ENCODE results near the gene CXCR3.

Gene CXCR3

DNA sequence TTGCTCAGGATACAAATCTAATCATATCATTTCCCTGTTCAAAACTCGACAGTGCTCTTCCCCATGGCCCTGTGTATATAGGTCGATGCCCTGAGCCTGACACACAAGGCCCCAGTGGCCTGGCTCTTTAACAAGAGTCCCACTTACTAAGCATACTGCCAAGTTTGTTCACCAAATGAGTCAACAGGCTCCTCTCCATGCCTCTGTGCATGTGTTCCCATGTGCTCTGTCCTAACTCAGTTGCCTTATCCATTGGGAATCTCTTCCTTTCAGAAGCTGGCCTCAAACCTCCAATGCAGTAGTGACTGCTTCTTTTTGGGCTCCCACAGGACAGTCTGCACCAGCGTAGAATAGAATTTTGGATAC is 18.9 kb upstream of the CXCR3 start:
- no peak for DNase-seq (ENCODE audit: low spot score)

DNA sequence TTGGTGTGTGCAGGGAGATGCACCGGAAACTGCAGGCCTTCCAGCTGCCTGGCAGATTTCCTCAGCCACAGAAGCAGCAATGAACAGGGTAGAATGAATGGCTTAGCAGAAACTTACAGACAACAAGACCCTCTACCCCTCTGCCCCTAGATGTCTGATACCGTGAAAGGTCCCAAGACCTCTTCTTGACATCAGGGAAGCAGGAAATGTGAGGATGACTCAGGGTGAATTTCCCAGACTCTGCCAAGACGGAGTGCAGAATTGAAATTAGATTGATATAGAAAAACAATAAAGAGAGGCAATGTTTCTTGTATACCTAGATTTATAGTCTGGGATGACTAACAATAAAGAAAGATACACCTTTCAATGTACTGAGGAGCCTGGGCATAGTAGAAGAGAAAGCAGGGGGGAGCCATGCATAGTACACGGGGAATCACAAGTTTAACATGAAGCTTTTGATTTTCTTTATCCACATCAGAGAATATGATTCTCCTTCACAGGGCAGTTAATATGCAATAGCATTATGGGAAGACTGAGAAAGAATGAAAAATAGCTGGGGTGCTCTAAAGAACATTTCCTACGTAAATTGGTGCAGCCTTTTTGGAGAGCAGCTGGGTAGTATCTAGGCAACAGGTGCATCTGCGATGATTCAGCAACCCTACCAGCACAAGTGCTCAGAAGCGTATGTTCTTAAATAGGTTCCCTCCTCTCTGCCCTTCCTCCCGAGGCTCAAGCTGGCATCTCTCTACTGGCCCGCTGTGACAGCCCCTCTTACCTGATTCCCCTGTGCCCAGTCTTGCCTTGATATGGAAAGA is 18.3 kb upstream of the CXCR3 start:
- no peak for DNase-seq (ENCODE audit: low spot score)

DNA sequence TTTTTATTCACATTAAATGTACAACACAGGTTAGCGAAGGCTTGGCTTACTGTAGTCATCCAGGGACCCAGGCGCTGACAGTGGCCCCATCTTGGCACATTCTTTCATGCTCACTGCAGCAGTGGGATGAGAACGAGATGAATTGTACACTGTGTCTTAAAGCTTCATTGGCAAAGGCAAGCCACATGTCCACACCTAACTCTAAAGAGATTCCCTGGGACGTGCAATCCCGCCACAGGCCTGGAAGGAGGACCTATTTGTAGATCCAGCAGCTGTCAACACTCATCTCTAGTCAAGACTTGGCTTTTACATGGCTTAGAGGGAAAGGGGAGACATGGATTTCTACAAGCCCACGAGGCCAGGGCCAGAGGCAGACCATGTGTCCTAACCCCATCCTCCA is 16.1 kb upstream of the CXCR3 start:
- no peak for DNase-seq (ENCODE audit: low spot score)

DNA sequence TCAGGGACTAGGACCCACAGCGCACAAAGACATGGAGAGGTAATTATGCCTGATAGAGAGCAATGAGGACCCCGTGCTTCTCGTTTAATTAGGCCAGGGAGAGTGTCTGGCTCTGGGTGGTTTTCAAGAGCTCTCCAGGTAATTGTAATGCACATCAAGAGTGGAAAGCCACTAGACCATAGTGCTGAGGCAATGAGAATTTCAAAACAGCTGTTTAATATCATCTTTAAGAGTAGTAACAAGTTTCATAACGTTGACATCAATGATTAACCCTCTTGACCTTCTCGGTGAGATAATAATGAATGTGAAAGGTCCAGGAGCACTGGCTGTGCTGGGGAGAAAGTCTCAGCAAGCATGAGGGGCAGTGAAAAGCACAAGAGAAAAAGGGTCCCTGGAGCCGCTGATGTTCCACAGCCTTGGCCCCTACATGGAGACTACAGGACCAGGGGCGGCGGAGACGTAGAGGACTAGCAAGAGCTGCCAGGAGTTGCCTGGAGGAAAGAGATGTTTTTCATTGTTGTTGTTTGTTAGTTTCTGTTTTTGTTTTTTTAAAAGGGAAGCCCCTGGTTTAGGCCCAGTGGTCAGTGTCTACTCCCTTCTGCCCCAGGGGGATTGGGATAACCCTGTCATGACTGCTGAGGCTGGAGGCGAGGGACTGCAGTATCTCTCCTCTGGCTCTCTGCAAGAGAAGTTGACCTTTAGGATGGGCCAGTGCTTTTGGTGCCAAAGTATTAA is 14.8 kb upstream of the CXCR3 start:
- DNase-seq (ENCODE audit: low spot score) = no peak

DNA sequence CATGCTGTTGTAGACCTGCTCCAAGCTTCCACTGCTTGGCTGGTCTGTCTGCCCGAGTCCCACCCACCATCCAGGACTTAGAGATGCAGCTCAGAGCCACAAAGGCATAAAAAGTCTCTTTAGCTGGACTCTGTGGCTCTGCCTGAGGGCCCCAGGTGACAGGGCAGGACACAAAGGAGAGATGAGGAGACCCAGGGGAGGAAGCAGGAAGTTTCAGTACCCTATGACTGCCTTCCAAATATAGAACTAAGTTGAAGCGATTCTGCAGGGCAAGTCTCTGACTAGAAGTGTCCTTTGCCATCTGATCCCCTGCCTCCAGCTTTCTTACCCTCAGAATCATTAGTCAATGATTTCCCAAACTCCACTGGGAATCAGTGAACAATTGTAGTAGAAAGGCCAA is 11.2 kb upstream of the CXCR3 start:
- DNase-seq (ENCODE audit: low spot score) = no peak

DNA sequence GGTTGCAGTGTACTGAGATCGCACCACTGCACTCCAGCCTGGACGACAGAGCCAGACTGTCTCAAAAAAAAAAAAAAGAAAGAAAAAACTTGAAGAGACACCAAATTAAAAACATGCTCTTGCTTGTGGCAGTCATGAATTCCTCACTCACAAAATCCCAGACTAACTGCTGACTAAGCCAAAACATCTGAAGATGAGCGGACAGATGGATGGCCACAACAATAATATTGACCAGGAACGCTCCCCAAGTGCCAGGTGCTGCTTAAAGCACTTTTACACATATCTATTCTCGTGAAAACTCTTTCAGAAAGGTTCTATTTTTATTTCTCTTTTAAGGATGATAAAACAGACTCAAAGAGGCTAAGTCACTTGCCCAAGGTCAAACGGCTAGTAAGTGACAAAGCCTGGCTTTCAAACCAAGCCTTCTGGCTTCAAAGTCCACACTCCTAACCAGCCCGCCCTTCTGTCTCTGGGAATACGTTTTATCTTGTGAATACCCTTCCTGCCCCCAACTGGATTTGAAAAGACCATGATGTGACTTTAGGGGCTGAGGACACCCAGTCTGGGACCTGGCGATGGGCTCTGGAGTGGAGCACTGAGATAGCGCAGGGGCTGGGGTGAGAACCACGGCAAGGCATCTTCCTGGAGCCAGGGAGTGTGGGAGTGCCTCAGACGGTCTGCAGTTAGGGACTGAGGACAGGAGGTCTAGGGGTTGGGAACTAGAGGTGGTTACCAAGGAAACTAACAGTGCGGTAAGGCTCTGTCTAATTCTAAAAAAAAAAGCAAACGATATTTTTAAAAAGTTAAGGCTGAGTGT is 9.5 kb upstream of the CXCR3 start:
- DNase-seq (ENCODE audit: low spot score) = no peak

DNA sequence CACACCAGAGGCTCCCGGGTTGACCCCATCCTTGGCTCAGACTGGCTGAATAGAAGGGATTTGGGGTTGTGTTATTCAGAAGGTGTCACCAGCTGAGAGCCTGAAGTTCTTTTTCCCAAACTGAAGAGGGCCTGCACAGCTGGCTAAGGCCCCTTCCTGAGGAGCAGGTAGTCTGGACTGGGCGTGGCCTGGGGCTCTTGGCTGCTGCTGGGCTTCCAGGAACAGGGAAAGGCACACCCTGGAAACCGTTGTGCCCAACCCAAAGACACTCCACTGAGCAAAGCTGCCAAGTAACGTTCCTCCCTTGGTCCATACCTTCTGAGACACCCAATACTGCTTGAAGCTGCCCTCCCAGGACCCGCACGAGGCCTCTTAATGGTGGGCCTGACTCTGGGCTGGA is 8.3 kb upstream of the CXCR3 start:
- DNase-seq (ENCODE audit: low spot score) = no peak

DNA sequence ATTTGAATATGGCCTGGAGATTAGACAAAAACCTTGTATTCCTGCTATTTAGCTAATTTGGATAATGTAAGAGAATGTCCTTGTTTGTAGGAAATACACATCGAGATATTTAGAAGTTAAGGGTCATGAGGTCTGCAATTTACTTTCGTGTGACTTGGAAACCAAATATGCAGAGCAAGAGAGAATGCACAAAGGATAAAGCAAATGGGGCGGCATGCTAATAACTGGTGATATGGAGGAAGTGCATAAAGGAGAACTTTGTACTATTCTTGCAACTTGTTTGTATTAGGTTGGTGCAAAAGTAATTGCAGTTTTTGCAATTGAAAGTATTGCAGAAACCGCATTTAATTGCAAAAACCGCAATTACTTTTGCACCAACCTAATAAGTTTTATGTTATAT is 7.2 kb upstream of the CXCR3 start:
- no peak for DNase-seq (ENCODE audit: low spot score)

DNA sequence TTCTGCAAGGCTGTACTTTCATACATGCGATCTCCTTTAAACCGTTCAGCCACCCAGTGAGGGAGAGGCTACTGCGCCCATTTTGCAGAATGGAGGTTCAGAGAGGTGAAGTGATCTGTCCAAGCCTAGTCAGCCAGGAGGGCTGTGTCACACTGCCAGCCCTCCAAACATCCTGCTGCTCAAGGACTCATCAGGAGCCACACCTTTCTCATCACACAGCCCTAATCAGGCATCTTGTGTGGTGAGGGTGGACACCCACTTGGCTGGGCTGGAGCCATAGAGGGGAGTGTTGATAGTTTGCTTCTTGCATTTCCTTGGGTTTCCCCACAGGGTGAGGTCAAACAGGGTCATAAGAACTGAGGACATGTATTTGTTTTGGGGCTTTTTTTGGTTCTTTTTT is 5.4 kb upstream of the CXCR3 start:
- no peak for DNase-seq (ENCODE audit: low spot score)

DNA sequence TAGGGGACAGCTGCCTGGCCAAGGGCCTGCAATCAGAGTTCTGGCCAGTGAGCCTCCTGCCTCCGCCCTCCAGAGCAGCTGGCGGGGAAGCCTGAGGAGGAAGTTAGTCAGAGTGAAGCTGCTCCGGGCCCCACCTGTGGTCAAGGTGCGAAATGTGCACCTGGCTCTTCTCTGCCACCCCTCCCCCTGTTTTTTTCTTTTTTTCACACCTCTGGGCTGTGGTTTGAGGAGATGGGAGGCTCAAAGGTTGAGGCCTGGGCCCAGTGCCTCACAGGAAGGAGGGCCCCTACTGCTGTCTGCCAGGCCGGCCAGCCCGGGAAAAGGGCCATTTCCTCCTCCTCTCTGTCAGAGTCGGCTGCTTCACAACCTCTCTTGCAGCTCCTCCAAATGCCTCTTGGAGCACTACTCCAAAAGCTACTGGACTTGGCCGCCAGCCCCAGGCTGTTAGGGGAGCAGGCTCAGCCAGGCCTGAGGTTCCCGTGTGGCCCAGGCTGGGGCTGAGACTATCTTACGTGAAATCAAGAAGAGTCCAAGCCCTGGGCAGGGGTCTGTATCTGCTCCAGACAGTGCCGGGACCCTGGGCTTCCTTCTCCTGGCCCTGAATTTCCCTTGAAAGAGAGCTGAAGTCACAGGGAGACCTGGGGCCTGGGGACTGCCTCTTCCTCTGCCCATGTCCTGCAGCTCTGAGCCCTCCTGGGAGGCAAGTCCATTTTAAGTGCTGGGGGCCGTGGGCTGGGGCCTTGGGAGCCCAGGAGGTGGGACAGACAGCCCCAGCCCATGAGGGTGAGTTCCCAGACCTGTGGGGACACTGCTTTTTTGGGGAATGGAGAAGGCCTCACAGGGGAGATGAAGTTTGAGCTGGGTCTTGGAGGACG is 4.5 kb upstream of the CXCR3 start:
- peak; percentile 61 for DNase-seq (ENCODE audit: low spot score)

DNA sequence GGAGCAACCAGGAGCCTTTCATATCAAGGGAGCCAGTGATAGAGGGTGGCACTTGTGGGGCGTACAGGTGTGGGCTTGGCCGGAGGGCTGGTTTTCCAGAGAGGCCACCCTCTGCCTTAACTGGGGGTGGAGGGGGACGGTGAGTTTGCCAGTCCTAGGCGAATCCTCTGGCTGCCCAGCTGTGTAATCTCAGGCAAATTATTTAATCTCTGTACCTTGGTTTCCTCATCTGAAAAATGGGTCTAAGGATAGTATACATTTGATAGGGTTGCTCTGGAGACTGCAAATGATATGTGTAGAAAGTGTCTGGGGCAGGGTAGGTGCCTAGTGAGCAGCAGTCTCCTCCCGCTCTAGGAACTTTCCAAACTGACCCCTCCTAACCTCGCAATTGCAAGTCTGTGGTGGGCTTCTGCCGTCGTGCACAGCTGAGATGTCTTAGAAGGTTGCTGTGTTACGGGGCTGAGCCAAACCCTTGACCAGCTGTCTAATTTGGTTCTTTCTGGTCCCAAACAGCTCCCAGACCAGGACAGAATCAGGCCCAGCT is 3.8 kb upstream of the CXCR3 start:
- DNase-seq (ENCODE audit: low spot score) = no peak

DNA sequence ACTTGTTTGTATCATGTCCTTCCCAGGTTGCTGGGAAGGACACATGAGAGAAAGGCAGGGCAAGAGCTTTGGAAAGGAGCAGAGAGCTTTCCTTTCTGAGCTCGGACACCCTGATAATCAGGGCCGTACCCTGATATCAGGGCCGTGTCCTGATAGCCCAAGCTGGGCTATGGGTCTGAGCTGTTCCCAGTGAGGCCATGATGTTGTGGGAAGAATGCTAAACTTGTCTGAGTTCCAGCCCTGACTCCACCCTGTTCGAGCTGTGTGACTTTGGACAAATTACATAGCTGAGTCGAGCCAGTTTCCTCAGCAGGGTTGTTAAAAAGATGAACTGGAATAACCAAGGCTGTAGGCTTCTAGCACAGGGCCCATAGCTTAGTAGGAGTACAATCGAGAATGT is 3.3 kb upstream of the CXCR3 start:
- DNase-seq (ENCODE audit: low spot score) = no peak

DNA sequence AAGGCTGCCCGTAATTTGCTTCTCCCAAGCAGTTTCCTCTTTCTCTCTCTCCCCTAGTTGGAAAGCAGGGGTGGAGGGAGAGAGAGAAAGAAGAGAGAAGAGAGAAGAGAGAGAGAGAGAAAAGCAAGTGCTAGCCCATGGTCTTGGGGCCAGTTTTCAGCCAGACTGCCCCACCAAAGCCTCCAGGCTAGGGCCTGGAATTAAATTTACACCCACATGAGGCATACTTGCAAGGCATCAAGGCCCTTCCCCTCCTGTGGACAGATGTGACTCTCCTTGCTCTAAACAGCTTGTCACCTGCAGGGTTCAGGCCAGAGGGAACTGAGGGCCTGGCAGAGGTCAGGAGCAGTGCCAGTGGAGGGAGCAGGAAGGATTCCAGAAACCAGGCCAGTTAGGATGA is 1.7 kb upstream of the CXCR3 start:
- no peak for DNase-seq (ENCODE audit: low spot score)

DNA sequence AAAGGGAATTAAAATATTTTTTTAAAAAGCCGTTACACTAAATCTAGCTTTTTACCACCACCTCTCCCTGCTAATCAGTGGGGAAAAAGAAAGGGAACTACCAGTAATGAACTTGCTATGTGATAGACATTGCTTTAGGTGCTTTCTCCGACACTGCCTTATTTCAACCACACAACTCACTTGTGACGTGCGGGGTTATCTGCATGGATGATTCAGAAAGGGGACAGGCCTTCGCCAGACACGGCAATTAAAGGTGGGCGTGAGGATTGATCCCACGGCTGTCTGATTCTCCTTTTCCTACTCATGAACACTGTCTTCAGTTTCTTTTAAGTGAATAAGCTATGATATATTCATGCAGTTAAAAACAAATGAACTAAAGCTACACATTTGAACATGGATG is 882 bp upstream of the CXCR3 start:
- no peak for DNase-seq (ENCODE audit: low spot score)

DNA sequence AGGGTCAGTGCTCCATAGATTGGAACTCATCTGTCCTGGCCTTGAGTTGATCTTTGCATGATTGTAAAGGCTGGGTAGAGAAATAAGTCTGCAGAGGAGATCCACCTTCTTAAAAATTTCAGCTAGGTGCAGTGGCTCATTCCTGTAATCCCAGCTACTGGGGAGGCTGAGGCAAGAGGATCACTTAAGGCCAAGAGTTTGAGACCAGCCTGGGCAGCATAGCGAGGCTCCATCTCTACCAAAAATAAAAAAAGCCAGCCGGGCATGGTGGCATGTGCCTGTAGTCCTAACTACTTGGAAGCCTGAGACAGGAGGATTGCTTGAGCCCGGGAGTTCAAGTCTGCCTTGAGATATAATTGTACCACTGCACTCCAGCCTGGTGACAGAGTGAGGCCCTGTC is 476 bp upstream of the CXCR3 start:
- DNase-seq (ENCODE audit: low spot score) = no peak

DNA sequence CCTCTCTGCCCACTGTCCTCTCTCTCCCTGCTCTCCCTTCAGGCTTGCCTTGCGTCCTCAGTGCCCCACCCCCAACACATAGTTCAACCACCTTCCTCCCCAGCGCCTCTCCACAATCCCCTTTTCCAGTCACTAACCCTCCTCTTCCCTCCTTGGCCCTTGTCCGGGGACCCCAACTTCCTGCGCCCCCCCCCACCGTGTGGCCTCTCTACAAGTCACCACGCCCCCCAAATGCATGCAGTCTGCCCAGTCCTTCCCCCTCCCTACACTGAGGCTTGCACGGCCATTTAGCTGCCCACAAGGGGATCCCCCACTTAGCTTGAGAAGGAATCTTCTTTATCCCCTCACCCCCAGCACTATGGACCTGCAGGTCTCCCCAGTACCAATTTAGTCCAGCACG is 569 bp downstream of the CXCR3 start:
- DNase-seq (ENCODE audit: low spot score) = no peak

DNA sequence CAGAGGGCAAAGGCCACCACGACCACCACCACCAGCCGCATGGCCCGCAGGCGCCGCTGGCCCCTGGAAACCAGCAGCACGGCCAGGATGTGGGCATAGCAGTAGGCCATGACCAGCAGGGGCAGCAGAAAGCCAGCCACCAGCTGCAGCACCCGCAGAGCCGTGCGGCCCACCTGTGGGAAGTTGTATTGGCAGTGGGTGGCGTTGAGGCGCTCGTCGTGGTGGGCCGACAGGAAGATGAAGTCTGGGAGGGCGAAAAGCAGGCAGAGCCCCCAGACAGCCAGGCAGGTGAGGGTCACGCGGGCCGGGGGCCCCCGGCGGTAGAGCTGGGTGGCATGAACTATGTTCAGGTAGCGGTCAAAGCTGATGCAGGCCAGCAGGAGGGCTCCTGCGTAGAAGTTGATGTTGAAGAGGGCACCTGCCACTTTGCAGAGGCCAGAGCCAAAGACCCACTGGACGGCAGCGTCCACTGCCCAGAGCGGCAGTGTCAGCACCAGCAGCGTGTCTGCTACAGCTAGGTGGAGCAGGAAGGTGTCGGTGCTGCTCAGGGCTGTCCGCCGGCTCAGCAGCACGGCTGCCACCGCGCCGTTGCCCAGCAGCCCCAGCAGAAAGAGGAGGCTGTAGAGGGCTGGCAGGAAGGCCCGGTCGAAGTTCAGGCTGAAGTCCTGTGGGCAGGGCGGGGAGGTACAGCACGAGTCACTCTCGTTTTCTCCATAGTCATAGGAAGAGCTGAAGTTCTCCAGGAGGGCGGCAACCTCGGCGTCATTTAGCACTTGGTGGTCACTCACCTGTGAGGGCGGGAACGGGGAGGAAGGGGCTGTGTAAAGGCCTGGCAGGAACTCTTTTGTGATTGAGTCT is 1.4 kb downstream of the CXCR3 start:
- no peak for DNase-seq (ENCODE audit: low spot score)

DNA sequence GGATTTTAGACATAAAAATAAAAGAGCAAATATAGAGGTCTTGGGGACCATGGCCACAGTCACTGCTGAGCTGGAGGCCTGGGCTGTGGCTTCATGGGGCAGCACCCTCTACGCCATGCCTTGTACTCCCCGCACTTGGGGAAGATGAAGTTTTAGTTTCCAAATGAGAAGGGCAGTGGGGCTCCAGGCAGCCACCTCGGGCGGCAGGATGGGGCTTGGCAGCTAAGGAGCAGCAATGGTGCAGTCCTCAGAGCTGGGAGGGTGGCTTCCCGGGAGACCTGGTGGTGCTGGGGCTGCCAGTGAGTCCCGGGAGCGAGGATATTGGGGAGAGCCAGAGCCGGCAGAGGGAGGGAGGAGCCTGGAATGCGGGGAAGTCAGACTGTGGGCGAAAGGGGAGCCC is 2.4 kb downstream of the CXCR3 start:
- DNase-seq (ENCODE audit: low spot score) = no peak

DNA sequence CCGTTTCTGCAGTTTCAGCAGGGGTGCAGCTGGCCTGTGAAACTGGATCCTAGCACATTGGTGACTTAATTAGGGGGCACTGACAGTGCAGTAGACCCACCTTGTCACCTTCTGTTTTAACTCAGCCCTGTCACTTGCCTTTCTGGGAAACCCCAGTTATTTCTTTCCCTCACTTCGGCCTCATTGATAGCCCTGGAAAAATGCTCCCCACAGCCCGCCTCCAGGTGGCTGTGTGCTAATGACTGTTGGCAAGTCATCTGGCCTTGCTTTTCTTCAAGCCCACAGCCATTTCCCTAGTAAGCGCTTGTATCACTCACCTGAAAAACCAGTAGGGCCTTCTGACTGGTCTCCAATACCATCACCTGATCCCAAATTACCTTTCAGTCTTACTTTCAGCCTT is 3.3 kb downstream of the CXCR3 start:
- no peak for DNase-seq (ENCODE audit: low spot score)

DNA sequence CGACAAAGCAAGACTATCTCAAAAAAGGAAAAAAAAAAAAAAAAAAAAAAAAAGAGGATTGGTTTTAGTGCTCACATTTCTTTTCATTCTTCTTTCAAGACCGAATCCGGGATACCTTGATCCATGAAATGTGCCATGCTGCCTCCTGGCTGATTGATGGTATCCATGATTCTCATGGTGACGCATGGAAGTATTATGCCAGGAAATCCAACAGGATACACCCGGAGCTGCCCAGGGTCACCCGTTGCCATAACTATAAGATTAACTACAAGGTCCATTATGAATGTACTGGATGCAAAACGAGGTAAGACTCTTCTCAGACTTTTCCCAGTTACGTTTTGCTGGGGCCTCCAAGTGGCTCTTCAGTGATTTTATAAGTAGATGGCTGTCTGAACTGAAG is 6.1 kb downstream of the CXCR3 start:
- DNase-seq (ENCODE audit: low spot score) = no peak
